WTC11 (cell line): ENCODE measurements around the gene EDIL3.

ENCODE experiments used
- ATF1 ChIP-seq: sonication (generic); formaldehyde crosslinking; IDR thresholded peaks from 2 replicates; pipeline ENCODE4 v1.8.1; 2023; ENCODE audit warnings: mild to moderate bottlenecking, moderate library complexity, missing genetic modification reagents
- CREB1 ChIP-seq: sonication (generic); formaldehyde crosslinking; IDR thresholded peaks from 2 replicates; pipeline ENCODE4 v1.8.0; 2023; ENCODE audit warnings: mild to moderate bottlenecking, missing genetic modification reagents
- CTCF ChIP-seq: fragments of 200-600 bp; IDR thresholded peaks from 2 replicates; pipeline ENCODE4 v1.8.0; 2022; ENCODE audit warnings: antibody characterized with exemption
- ELF4 ChIP-seq: sonication (generic); formaldehyde crosslinking; IDR thresholded peaks from 2 replicates; pipeline ENCODE4 v1.8.1; 2022; ENCODE audit warnings: low read depth, mild to moderate bottlenecking, moderate library complexity, missing genetic modification reagents
- ETV6 ChIP-seq: sonication (generic); formaldehyde crosslinking; IDR thresholded peaks from 2 replicates; pipeline ENCODE4 v1.8.1; 2022; ENCODE audit warnings: mild to moderate bottlenecking, missing genetic modification reagents
- HMGA2 ChIP-seq: fragments of 250-450 bp; sonication (Bioruptor Pico); IDR thresholded peaks from 2 replicates; pipeline ENCODE4 v1.4.0; 2021; ENCODE audit warnings: mild to moderate bottlenecking, moderate library complexity
- PRDM15 ChIP-seq: sonication (generic); formaldehyde crosslinking; IDR thresholded peaks from 2 replicates; pipeline ENCODE4 v1.8.0; 2022; ENCODE audit warnings: missing genetic modification reagents
- SP1 ChIP-seq: sonication (generic); formaldehyde crosslinking; conservative IDR thresholded peaks from 2 replicates; pipeline ENCODE4 v1.8.1; 2022; ENCODE audit warnings: missing genetic modification reagents
- TEAD1 ChIP-seq: sonication (generic); formaldehyde crosslinking; IDR thresholded peaks from 2 replicates; pipeline ENCODE4 v1.8.0; 2022; ENCODE audit warnings: mild to moderate bottlenecking, missing genetic modification reagents
- TEAD4 ChIP-seq: sonication (generic); formaldehyde crosslinking; IDR thresholded peaks from 2 replicates; pipeline ENCODE4 v1.8.0; 2022; ENCODE audit warnings: mild to moderate bottlenecking, missing genetic modification reagents
- USF2 ChIP-seq: sonication (generic); formaldehyde crosslinking; IDR thresholded peaks from 2 replicates; pipeline ENCODE4 v1.8.1; 2023; ENCODE audit warnings: mild to moderate bottlenecking, missing genetic modification reagents, moderate library complexity
- TF ChIP-seq, protein P1 (sequence below): sonication (generic); formaldehyde crosslinking; IDR thresholded peaks from 2 replicates; pipeline ENCODE4 v1.8.1; 2022; ENCODE audit warnings: low read depth, missing genetic modification reagents, borderline replicate concordance

GRCh38 chr5:83931969-83932368 lies 452.7 kb downstream of the EDIL3 start:
- TF ChIP-seq ETV6 (CRISPR knock-in tag) (no peak), CTCF (no peak), ATF1 (CRISPR knock-in tag) (no peak), USF2 (CRISPR knock-in tag) (no peak), PRDM15 (CRISPR knock-in tag) (no peak), HMGA2 (no peak), TEAD4 (CRISPR knock-in tag) (no peak), ELF4 (CRISPR knock-in tag) (no peak), TEAD1 (CRISPR knock-in tag) (no peak), SP1 (CRISPR knock-in tag) (no peak), CREB1 (CRISPR knock-in tag) (no peak)
- TF ChIP-seq, protein P1, sequence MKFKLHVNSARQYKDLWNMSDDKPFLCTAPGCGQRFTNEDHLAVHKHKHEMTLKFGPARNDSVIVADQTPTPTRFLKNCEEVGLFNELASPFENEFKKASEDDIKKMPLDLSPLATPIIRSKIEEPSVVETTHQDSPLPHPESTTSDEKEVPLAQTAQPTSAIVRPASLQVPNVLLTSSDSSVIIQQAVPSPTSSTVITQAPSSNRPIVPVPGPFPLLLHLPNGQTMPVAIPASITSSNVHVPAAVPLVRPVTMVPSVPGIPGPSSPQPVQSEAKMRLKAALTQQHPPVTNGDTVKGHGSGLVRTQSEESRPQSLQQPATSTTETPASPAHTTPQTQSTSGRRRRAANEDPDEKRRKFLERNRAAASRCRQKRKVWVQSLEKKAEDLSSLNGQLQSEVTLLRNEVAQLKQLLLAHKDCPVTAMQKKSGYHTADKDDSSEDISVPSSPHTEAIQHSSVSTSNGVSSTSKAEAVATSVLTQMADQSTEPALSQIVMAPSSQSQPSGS (CRISPR knock-in tag), result no peak
